GM21423 (cell line): ENCODE results near the gene ZNF286A.
"Not testable (repeated sequence)": the region's sequence is repeated elsewhere in the genome, so short reads cannot be mapped to it uniquely, and the experiment has no call there.

Experiments
- ATAC-seq: cut with Tn5 transposase; IDR thresholded peaks from one replicate; pipeline ENCODE4 v1.9.1; 2021; ENCODE audit warnings: mild to moderate bottlenecking, moderate library complexity; ENCODE audit not compliant: unreplicated experiment

ZNF286A gene

GRCh38 chr17:15768865-15769533, 69.4 kb downstream of the ZNF286A start:
- ATAC-seq, result not testable (repeated sequence)
